ENCODE results near the gene ELOVL2.

GRCh38 chr6:11092668-11093375 lies 48.7 kb upstream of the ELOVL2 start:
- TF ChIP-seq CTCF (IDR thresholded peaks at IDR 0.05; ENCODE audit: insufficient read depth, low read length, poor library complexity, severe bottlenecking), result no peak
- TF ChIP-seq EZH2phosphoT487 (conservative IDR thresholded peaks at IDR 0.05; ENCODE audit: low read length), result no peak

Data from SU-DHL-6 (cell line).